BLaER1 treated with 17β-estradiol and CSF1 and Interleukin-3, amounts not matched to agents 10 nM and 100 nM (cell line): ENCODE data around the gene PGAP3.

Source experiments
- H3K27ac ChIP-seq, 11 experiments: shearing (Covaris generic); formaldehyde crosslinking; 2 replicates each; pipeline ENCODE4 v1.8.1; 2022
- H3K27me3 ChIP-seq, 11 experiments: shearing (Covaris generic); formaldehyde crosslinking; 2 replicates each; pipeline ENCODE4 v1.8.1; 2022
- H3K36me3 ChIP-seq, 11 experiments: shearing (Covaris generic); formaldehyde crosslinking; 2 replicates each; pipeline ENCODE4 v1.8.1; 2022
- H3K4me1 ChIP-seq, 10 experiments: shearing (Covaris generic); formaldehyde crosslinking; 2 replicates each; pipeline ENCODE4 v1.8.1; 2022
- H3K4me2 ChIP-seq, 11 experiments: shearing (Covaris generic); formaldehyde crosslinking; 2 replicates each; pipeline ENCODE4 v1.8.1; 2022
- H3K4me3 ChIP-seq, 10 experiments: shearing (Covaris generic); formaldehyde crosslinking; 2 replicates each; pipeline ENCODE4 v1.8.1; 2022
- H3K9ac ChIP-seq, 11 experiments: shearing (Covaris generic); formaldehyde crosslinking; 2 replicates each; pipeline ENCODE4 v1.8.1; 2022
- H3K9me3 ChIP-seq, 11 experiments: shearing (Covaris generic); formaldehyde crosslinking; replicated peaks in 1 of 11; 2 replicates each; pipeline ENCODE4 v1.8.1; 2022
- H4K20me1 ChIP-seq, 11 experiments: shearing (Covaris generic); formaldehyde crosslinking; 2 replicates each; pipeline ENCODE4 v1.8.1; 2022
- Cebpa-rat ChIP-seq, 11 experiments: shearing (Covaris generic); IDR thresholded peaks; 2 replicates each; pipeline ENCODE4 v1.8.1; 2022

Gene PGAP3

DNA sequence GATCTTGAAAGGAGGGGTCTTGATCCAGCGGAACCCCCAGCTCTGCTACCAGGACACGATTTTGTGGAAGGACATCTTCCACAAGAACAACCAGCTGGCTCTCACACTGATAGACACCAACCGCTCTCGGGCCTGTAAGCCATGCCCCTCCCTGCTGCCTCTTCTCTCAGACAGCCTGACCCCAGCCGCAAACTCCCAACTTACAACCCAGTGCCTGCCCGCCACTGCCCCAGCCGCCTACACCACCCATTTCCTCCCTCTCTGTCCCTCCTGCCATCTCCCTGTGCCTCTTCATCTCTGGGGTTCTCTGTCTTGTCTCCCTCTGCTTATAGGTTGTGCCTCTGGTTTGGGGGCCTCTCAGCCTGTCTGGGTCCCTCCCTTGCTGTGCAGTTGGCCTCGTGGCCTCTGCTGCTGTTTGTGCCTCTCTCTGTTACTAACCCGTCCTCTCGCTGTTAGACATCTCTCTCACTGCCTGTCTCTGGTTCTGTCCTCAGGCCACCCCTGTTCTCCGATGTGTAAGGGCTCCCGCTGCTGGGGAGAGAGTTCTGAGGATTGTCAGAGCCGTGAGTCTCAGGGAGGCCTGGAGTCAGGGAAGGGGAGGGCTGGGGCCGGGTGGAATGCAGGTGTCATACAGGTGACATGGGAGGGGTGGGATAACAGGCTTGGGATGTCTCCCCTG is 21.6 kb upstream of the PGAP3 start:
- Histone ChIP-seq H3K4me2 (peak overlapping the region; percentile 53 to 95 (median 82)), H3K9ac (peak overlapping the region in 6 of 11 experiments; percentile 2 to 65 (median 52); a peak in 12 of 22 replicates), H3K27ac (peak overlapping the region in 6 of 11 experiments; percentile 8 to 52 (median 38); a peak in 8 of 22 replicates), H3K4me3 (peak overlapping the region in 3 of 10 experiments; percentile 6 to 24 (median 16); a peak in 2 of 20 replicates), H3K9me3 (no peaks in the 10 kb centered on the region), H3K27me3 (peaks cover 0 to 15% (median 0%) of the 10 kb centered on the region in 11 experiments; a peak in 2 of 22 replicates), H4K20me1 (no peaks in the 10 kb centered on the region; a peak in 1 of 22 replicates), H3K36me3 (no peaks in the 10 kb centered on the region), H3K4me1 (peaks cover 37 to 87% (median 85%) of the 10 kb centered on the region in 10 experiments)
- no peak for TF ChIP-seq Cebpa-rat (IDR thresholded peaks at IDR 0.05)

DNA sequence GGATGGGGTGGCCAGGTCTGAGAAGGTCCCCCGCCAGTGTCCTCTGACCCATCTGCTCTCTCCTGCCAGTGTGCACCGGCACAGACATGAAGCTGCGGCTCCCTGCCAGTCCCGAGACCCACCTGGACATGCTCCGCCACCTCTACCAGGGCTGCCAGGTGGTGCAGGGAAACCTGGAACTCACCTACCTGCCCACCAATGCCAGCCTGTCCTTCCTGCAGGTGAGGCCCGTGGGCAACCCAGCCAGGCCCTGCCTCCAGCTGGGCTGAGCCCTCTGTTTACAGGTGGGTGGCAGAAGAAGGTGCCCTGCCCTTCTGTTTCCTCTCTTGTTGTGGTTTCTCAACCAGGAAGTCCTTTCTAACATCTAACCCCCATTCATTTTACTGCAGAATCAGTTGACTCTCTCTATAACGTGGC is 19.1 kb upstream of the PGAP3 start:
- Histone ChIP-seq H3K4me1 (peaks cover 37 to 92% (median 86%) of the 10 kb centered on the region in 10 experiments), H4K20me1 (no peaks in the 10 kb centered on the region; a peak in 1 of 22 replicates), H3K27me3 (peaks cover 2 to 15% (median 6%) of the 10 kb centered on the region in 11 experiments; a peak in 20 of 22 replicates), H3K4me3 (no peak overlapping the region), H3K36me3 (no peaks in the 10 kb centered on the region), H3K27ac (no peak overlapping the region), H3K4me2 (peak overlapping the region; percentile 52 to 95 (median 82); a peak in 21 of 22 replicates), H3K9ac (peak overlapping the region in 1 of 11 experiments; percentile 22; a peak in 1 of 22 replicates), H3K9me3 (no peaks in the 10 kb centered on the region)
- no peak for TF ChIP-seq Cebpa-rat (IDR thresholded peaks at IDR 0.05)

DNA sequence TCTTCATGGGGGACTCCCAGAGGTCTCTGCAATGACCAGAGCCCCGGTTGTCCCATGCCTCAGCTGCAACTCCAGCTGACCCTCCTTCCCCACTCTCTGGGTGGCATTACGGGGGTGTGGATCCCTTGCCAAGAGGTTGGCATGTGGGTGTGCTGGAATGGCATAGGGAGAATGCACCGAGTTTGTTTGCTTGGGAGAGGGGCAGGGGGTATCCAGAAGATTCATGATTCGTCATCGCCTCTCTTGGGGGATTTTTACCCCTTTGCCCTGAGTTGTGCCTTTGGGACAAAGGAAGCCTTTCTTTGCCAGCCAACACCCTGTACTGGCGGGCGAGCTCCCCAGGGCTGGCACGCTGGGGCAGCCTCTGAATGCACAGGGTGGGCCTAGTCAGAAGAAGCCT is 18.5 kb upstream of the PGAP3 start:
- peak overlapping the region in 2 of 11 experiments; percentile 22 to 36; a peak in 2 of 22 replicates for H3K9ac ChIP-seq
- no peak for TF ChIP-seq Cebpa-rat (IDR thresholded peaks at IDR 0.05)

DNA sequence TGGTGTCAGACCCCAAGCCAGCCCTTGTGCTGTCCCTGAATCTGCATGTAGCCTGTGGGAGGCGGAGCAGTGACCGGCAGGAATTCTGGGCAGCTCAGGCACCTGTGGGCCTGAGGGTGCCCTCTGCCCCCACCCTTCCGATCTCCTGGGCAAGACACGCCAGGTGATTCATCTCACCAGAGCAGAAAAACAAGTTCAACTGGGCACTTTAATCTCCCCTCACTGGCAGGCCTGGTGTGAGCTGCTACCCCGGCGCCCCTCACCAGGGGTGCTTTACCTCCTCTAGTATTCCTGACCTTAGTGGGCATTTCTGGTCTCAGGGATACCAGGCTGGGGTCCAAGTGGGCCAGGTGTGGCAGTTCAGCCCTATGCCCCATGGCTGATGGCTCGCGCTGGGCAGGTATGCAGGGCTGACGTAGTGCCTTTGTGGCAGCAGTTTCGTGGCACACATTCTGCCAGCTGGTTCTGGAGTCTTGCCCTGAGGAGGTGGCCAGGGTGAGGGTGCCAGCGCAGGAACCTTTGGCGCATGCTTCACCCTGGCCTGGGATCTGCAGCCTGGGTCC is 18.0 kb upstream of the PGAP3 start:
- Histone ChIP-seq H3K27ac (peak overlapping the region in 3 of 11 experiments; percentile 17 to 29 (median 20); a peak in 1 of 22 replicates), H3K9ac (peak overlapping the region in 6 of 11 experiments; percentile 15 to 56 (median 36); a peak in 7 of 22 replicates), H3K4me2 (peak overlapping the region; percentile 37 to 95 (median 82); a peak in 21 of 22 replicates), H3K4me3 (no peak overlapping the region), H3K27me3 (peaks cover 13 to 26% (median 17%) of the 10 kb centered on the region in 11 experiments), H3K4me1 (peaks cover 37 to 81% (median 75%) of the 10 kb centered on the region in 10 experiments), H4K20me1 (no peaks in the 10 kb centered on the region; a peak in 1 of 22 replicates), H3K36me3 (no peaks in the 10 kb centered on the region), H3K9me3 (no peaks in the 10 kb centered on the region)
- TF ChIP-seq Cebpa-rat (IDR thresholded peaks at IDR 0.05): no peak

More for the DNA sequence above, 18.5 kb upstream of the PGAP3 start:
- no peaks in the 10 kb centered on the region for H3K9me3 ChIP-seq
- H3K36me3 ChIP-seq: no peaks in the 10 kb centered on the region
- peak overlapping the region in 9 of 11 experiments; percentile 64 to 95 (median 87); a peak in 18 of 22 replicates for H3K4me2 ChIP-seq
- H4K20me1 ChIP-seq: no peaks in the 10 kb centered on the region; a peak in 1 of 22 replicates
- H3K4me1 ChIP-seq: peaks cover 37 to 86% (median 80%) of the 10 kb centered on the region in 10 experiments
- H3K4me3 ChIP-seq: no peak overlapping the region
- H3K27me3 ChIP-seq: peaks cover 7 to 21% (median 12%) of the 10 kb centered on the region in 11 experiments
- H3K27ac ChIP-seq: no peak overlapping the region

DNA sequence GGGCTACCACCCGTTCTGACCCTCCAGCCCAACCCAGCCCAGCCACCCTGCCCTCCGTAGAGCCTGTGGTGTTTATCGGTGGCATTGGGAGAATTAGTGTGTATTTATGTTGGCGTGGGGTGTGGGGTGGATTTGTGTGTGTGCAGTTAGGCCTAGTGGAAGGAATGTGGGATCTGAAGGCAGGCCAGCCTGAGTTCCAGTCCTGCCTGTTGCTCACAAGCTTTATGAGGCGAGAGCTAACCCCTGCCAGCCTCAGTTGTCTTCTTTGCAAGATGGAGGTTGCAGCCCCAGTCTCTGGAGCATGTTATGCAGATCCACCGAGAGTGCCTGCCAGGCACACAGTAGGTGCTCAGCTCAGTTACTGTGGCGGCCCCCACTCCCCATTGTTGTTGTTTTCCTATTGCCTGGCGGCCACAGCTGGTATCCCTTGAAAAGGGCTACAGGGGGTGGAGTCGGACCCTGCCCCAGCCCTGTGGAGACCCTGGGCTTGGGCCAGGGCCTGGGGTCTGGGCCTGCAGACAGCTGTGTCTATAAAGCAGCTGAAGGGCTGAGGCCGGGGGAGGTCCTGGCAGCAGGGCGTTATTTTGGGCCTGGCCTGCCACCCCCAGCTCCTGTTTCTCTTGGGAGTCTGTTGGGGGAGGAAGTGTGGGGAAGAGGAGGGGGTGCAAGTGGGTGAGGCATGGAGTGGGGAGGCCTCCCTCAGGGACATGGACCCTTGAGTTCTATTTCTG is 17.1 kb upstream of the PGAP3 start:
- Histone ChIP-seq H3K9me3 (no peaks in the 10 kb centered on the region), H3K36me3 (no peaks in the 10 kb centered on the region), H3K4me2 (peak overlapping the region; percentile 37 to 95 (median 82)), H3K4me3 (no peak overlapping the region; a peak in 1 of 20 replicates), H3K27me3 (peaks cover 21 to 35% (median 26%) of the 10 kb centered on the region in 11 experiments), H3K4me1 (peaks cover 37 to 72% (median 66%) of the 10 kb centered on the region in 10 experiments), H4K20me1 (no peaks in the 10 kb centered on the region; a peak in 1 of 22 replicates), H3K27ac (peak overlapping the region in 3 of 11 experiments; percentile 15 to 29 (median 20); a peak in 2 of 22 replicates), H3K9ac (peak overlapping the region in 8 of 11 experiments; percentile 15 to 56 (median 36); a peak in 10 of 22 replicates)
- TF ChIP-seq Cebpa-rat (IDR thresholded peaks at IDR 0.05): no peak

DNA sequence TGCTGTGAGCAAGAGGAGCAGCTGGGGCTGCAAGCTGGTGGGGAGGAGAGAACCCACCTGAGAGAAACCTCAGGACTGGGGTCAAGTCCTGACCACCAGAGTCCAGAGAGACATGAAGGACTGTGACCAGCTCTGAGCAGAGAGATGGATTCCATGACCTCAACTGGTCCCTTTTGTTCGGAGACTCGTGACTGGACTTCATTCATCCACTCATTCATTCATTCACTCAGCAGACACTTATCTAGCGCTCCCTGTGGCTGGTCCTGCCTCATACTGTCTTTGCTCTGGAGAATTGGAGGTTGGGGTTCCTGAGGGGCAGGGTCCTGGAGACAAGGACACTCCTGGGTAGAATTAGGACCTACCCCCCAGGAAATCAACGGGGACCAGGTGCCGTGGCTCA is 16.1 kb upstream of the PGAP3 start:
- Histone ChIP-seq H3K4me1 (peaks cover 27 to 62% (median 56%) of the 10 kb centered on the region in 10 experiments), H3K27ac (no peak overlapping the region), H3K4me3 (no peak overlapping the region), H3K36me3 (no peaks in the 10 kb centered on the region), H4K20me1 (no peaks in the 10 kb centered on the region; a peak in 1 of 22 replicates), H3K4me2 (peak overlapping the region in 8 of 11 experiments; percentile 76 to 95 (median 88); a peak in 13 of 22 replicates), H3K9me3 (no peaks in the 10 kb centered on the region), H3K27me3 (peaks cover 32 to 40% (median 37%) of the 10 kb centered on the region in 11 experiments), H3K9ac (no peak overlapping the region)
- TF ChIP-seq Cebpa-rat (IDR thresholded peaks at IDR 0.05): no peak

DNA sequence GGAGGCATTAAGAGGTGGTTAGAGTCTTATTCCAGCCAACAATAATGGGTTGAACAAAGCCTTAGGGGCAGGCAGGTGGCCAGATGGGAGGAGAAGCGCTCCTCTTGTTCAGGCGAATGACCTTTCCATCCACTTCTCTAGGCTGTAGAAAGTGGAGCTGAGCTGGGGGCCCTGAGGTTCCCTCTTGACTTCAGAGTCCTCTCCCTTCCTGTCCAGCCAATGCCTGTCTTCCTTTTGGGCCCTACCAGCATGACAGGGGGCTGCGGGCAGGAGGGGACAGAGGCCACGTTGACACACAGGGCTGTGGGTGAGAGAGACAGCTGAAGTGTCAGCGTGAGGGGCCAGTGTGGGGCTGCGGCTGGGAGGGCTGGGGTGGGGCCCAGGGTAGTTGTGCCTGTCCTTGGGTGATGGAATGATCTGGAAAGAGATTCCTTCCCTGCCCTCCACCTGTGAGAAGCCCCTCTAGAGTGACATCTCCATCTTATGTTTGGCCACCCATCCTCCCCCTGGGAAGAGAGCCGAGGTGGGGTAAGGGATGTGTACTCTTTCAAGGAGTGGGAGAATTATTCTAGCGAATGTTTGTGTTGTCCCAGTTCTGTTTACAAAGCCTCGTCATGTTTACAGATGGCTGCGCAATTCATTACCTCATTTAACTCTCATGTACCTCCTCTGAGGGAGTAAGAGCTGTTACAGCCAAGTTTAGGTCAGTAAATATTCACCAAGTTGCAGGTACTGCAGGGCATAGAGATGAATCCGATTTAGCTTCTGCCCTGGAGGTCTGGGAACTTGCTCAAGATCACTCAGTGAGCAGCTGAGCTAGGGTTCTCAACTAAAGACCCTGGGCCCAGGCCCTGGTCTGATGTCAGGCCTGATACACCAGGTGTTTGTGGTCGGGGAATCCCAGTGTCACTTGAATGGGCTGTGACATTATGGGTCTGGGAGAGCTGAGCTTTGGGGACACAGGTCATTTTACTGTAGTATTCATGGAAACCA is 15.3 kb upstream of the PGAP3 start:
- no peaks in the 10 kb centered on the region for H3K9me3 ChIP-seq
- H3K27me3 ChIP-seq: peaks cover 38 to 47% (median 40%) of the 10 kb centered on the region in 11 experiments
- H3K36me3 ChIP-seq: no peaks in the 10 kb centered on the region
- peaks cover 20 to 55% (median 49%) of the 10 kb centered on the region in 10 experiments for H3K4me1 ChIP-seq
- TF ChIP-seq Cebpa-rat (IDR thresholded peaks at IDR 0.05): no peak
- peak overlapping the region in 7 of 11 experiments; percentile 76 to 95 (median 90); a peak in 12 of 22 replicates for H3K4me2 ChIP-seq
- no peaks in the 10 kb centered on the region; a peak in 1 of 22 replicates for H4K20me1 ChIP-seq
- H3K4me3 ChIP-seq: no peak overlapping the region
- no peak overlapping the region for H3K27ac ChIP-seq
- H3K9ac ChIP-seq: no peak overlapping the region
